CD1c-positive myeloid dendritic cell (primary cell): ENCODE results near the gene OOSP1.
"Not testable (repeated sequence)": the region's sequence is repeated elsewhere in the genome, so short reads cannot be mapped to it uniquely, and the experiment has no call there.

Experiments
- DNase-seq: peaks from one replicate; pipeline ENCODE4 v3.0.0-alpha.2; 2016; ENCODE audit errors: extremely low spot score

Gene OOSP1

DNA sequence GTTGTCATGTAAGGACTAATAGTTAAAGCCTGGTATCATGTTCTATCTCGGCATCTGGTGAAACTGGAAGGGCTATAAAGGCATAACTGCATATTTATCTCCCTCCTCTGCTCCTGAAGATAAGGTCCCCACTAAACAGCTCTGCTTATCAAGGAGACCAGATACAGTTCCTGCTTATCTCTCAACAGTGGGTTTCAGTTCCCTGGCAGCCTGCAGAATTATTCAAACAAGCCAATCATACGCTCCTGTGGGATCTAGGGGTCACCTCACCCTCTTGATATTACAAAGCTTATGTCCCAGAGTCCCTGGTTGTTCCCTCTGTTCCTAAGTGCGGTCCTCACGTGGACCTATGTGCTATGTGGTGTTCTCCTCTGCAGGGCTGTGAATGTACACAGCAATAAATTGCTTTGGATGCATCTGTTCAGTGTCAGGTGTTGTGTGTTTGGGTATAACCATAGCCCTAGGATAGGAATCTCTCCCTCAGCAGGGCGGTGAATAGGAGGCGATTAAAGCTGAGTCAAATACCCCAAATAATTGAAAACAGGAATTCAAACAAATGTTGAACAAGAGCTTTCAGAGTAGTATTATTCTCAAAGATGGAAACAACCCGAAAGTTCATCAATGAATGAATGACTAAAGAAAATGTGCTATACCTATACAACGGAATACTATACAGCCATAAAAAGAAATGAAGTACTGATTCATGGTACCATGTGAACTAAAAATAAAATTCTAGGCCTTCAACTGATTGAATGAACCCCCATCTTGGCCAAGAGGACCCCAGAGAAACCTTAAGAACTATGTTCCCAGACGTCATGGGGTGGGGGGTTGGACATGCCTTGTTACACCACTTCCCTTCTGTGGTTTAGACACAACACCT is 22.5 kb downstream of the OOSP1 start:
- no peak for DNase-seq

DNA sequence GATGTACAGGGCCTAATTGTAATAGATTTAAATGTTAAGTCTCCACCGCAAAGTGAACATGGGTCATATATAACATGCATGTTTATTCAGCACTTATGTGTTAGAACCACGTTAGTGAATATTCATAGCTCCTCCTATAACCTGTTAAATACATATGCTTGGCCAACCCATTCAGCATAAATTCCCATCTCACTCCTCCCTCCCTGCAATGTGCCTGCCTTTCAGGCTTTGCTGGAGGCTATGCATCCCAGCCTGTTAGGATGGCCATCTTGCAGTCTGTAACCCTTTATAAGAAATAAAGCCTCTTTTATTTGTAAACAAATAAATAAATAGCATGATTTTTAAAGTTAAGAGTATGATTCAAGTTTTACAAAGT is 23.9 kb downstream of the OOSP1 start:
- no peak for DNase-seq

DNA sequence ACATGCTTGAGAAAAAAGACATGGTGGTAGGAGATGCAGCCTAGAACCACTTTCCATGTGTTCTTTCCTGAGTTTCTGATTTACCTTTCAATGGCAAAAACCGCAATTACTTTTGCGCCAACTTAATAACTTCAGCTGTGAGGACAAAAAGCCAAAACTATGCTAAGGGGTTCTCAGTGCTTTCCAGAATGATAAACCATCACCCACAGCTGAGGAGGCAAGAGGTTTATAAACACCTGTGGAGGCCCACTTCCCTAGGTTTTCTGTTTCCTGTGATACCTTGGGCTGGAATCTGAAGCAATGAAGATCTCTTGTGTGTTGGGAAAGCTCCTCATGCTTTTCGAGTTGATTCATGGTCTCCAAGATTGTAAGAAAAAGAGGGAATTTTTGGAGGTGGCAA is 25.5 kb downstream of the OOSP1 start, which contains the start of gene OOSP4A:
Gene OOSP4A, plus strand, starts transcription at position 301 of the 400 bp plus-strand sequence. Its CDS starts 0 bp downstream, at position 301.
- DNase-seq, result no peak

DNA sequence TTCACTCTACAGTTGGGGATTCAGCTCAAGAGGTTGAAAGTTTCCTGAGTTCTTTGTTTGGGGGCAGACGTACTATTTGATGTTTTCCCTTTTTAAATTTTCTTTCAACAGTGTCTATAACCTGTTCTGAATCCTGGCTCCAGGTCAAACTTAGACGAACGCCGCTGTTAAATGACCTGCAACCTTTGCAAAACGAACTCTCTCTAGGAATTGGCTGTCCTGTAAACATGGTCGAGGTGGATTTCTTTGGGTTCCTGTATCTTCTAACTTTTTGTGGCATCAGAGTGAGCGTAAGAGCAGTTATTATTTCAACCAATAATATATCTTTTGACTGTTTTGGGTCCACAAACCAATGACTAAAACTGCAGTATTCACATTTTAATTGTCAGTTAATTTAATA is 27.2 kb downstream of the OOSP1 start:
- DNase-seq, result no peak

DNA sequence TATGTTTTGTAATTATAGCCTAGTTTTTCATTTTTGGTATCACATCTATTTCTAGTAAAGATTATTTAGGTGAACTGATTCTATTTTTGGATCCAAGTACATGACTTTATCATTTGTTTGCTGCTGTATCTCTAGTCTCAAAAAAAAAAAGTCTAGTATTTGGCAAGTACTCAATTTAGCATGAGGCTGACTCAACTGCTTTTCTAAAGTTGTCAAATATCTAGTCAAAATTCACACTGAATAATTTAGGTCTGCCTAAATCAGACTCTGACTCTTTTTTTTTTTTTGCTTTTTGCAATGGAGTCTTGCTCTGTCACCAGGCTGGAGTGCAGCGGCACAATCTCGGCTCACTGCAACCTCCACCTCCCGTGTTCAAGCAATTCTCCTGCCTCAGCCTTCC is 28.0 kb downstream of the OOSP1 start:
- no peak for DNase-seq

DNA sequence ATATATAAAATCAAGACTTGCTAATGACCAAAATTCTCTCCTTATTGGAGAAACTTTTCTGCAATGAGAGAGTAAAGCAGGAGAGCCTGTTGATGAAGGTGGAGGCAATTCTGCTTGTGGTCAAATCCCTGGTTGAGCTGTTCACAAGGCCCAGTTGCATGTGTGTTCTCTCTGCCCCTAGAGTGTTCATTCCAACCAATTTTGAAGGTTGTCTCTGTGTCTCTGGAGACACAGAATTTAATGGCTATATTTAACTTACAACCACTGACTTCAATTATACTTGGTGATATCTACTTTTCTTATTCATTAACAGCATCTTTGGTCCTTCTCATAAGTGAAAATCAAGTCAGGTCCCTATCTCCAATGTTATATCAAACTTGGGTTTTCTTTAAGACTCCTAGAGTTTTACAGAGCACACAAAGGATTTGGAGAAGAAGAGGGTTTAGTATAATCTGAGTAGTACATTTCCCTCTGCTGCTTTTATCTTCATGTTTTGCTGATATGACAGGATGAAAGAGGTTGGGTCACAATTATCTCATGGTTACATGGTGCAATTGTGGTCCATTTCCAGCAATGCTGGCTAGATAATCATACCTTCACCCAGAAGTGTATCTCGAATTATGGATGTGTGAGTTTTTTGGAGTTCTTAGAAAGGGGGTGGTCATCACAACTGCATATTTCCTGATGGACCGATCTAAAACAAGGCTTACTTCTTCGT is 29.6 kb downstream of the OOSP1 start:
- DNase-seq, result no peak

DNA sequence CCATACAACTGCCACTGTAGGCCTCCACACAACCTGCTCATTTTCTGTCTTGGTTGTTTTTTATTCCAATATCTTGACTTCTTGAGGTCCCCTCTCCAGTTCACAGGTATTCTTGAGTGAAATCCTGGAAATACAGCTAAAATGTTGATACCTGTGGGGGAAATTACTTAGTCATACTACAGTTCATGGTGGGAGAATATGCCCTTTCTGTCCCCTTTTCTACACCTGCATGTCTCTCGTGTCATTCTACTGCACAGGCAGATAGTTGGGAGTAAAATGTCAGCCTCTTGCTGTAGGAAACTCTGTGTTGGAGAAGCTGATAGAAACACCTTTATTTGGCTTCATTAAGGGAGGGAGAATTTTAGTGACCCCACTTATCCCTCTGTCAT is 30.2 kb downstream of the OOSP1 start:
- DNase-seq, result no peak

DNA sequence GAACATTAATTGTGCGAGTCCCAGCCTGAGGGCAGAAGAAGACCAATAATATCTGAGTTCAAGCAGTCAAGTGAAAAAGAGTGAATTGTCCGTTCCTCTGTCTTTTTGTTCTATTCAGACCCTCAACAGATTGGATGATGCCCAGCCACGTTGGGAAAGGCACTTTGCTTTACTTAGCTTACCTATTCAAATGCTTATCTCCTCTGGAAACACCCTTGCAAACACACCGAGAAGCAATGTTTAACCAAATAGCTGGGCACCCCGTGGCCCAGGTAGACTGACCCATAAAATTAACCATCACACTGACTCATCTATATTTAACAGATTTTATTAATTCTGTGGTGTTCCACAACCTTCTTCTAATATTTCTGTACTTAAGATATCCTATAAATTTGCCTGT is 34.9 kb downstream of the OOSP1 start:
- DNase-seq, result no peak

DNA sequence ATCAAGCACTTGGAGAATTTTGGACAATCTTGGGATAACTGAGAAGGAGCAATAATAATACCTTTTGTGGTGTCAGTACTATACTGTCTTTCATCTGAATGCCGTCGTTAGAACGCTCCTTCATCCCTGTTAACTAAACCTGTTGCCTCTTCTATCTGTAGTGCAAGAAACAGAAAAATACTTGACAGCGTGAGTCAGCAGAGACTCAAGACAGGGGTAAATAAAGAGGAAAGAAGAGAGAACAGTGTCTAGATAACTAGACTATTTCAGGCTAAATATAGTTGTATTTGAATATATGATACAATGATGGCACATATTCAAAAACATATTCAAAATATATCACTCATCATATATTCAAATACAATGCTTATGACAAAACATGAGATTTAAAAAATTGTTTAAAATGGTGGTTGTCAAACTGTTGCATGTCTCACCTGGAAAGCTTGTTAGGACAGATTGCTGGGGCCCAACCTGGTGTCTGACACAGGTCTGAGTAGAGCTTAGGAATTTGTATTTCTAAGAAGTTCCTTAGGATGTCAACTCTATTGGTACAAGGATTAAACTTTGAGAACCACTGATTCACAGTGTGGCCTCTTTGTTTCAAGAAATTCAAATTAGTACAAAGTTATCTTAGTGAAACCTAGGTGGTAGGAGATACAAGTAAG is 43.0 kb downstream of the OOSP1 start:
- no peak for DNase-seq

DNA sequence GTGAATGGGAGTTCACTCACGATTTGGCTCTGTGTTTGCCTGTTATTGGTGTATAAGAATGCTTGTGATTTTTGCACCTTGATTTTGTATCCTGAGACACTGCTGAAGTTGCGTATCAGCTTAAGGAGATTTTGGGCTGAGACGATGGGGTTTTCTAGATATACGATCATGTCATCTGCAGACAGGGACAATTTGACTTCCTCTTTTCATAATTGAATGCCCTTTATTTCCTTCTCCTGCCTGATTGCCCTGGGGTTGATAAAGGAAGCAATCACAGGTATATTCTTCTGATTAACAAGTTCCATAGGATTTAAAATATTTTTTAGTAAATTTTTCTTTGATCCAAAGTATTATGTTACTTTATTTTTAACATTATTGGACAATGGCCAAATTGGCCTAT is 43.8 kb downstream of the OOSP1 start:
- DNase-seq, result not testable (repeated sequence)

DNA sequence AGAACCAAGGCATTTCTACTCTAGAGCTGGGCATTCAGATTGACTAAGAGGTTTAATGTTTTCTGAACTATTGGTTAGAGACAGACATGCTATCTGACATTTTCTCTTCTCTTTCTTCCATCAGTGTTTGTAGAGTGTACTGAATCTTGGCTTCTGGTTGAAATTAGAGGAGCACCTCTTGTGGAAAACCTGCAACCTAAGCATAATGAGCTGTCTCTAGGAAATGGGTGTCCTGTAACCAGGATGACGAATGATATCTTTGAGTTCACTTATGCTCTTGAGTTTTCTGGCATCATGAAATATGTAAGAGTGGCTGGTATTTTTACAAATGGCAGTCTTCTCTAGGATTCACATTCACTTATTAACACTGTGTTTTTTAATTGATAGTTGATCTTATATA is 45.0 kb downstream of the OOSP1 start:
- no peak for DNase-seq

DNA sequence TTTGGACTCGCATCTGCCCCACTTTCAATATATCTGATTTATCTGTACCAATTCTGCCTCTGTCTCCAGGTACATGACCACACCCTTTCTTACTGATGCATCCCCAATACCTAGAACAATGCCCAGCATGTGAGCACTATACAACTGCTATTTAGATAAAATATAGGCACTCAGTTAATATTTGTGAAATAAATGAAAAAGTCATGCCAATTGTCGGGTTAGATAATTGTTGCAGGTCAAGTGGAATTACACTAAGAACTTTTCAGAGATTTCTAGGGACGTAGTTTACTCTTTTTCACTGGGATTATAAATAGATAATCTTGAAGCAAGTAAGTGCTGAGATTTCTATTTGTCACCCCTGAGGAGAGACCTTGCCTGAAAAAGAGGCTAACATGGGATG is 46.1 kb downstream of the OOSP1 start:
- DNase-seq, result no peak

DNA sequence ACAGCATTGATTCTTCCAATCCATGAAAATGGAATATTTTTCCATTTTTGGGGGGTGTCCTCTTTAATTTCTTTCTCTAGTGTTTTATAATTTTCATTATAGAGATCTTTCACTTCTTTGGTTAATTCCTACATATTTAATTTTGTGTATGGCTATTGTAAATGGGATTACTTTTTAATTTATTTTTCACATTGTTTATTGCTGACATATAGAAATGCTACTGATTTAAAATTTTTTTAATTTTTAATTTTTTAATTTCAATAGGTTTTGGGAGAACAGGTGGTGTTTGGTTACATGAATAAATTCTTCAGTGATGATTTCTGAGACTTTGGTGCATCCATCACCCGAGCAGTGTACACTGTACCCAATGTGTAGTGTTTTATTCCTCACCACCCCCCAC is 52.2 kb downstream of the OOSP1 start:
- no peak for DNase-seq

DNA sequence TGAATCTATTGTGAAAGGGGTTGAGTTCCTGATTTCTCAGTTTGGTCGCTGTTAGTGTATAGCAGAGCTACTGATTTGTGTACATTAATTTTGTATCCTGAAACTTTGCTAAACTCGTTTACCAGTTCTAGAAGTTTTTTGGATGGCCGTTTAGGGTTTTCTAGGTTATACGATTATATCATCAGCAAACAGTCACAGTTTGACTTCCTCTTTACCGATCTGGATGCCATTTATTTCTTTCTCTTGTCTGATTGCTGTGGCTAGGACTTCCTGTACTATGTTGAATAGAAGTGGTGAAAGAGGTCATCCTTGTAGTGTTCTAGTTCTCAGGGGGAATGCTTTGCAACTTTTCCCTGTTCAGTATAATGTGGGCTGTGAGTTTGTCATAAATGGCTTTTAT is 54.2 kb downstream of the OOSP1 start:
- no peak for DNase-seq

DNA sequence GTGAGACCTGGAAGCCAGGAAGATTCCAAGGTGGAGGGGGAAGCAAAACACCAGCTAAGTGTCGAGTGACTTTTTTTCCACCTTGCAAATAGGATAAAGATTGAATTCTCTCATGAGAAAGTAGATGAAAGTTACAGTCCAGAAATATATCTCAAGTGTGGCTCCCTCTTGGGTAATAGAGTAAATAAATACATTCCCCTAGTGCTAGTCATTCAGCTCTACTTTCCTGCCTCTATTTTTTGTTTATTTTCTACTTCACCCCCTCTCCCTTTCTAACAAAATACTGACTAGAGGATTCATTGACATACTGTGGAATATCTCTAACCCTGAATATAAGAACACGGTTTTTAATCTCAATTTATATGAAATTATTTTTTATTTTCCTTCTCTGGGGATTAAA is 59.6 kb downstream of the OOSP1 start:
- no peak for DNase-seq

DNA sequence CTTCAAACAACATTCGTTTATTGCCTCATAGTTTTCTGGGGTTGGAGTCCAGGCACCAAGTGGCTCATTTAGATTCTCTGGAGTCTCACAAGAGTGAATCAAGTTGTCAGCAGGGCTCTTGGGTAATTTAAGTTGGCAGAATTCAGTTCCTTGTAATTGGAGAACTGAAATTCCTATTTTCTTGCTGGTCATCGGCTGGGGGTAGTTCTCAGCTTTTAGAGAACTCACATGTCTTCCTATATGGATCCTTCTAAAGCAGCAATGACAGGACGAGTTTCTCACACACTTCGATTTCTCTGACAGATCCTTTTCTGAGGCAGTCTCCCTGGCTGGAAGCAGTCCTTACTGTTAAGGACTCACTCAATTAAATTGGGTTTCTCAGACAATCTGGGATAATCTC is 61.5 kb downstream of the OOSP1 start:
- DNase-seq, result peak; percentile 6

DNA sequence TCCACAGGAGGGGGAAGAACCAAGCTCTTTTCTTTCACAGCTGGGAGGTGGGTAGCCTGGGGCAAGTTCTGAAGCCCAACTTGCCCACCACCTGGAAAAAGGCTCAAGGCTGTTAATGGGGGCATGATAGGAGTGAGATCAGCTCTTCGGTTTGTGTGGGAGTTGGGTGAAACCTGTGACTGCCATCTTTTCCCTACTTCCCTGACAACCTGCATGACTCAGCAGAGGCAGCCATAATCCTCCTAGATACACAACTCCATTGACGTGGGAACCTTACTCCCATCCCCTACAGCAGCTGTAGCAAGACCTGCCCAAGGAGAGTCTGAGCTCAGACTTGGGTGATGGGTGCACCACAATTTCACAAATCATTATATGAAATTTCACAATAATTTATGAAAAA is 65.5 kb downstream of the OOSP1 start:
- no peak for DNase-seq

DNA sequence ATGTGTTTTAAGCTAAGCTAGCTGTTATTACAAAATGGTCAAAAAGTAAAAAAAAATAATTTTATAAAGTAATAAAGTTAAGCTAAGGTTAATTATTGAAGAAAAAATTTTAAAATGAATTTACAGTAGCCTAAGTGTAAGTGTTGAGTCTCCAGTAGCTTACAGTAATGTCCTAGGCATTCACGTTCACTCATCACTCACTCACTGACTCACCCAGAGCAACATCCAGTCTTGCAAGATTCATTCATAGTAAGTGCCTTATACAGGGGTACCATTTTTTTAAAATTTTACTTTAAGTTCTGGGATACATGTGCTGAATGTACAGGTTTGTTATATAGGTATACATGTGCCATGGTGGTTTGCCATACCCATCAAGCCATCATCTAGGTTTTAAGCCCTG is 67.1 kb downstream of the OOSP1 start:
- DNase-seq, result no peak
